Nephron progenitor cell (in vitro differentiated cells): ENCODE data around the gene SLC17A8.

Experiments
- DNase-seq: peaks from one replicate; pipeline ENCODE4 v3.0.0; 2021
- H3K27ac Mint-ChIP-seq: 2 replicates; pipeline ENCODE4 v1.8.0; 2021; ENCODE audit warnings: mild to moderate bottlenecking, moderate library complexity, mixed read lengths
- H3K27me3 Mint-ChIP-seq: 2 replicates; pipeline ENCODE4 v1.8.0; 2021; ENCODE audit warnings: mild to moderate bottlenecking, low read depth, mixed read lengths; ENCODE audit not compliant: poor library complexity
- H3K36me3 Mint-ChIP-seq: 2 replicates; pipeline ENCODE4 v1.8.0; 2021; ENCODE audit warnings: low read depth, mixed read lengths
- H3K4me1 Mint-ChIP-seq: 2 replicates; pipeline ENCODE4 v1.8.0; 2021; ENCODE audit warnings: mixed read lengths
- H3K4me3 Mint-ChIP-seq: 2 replicates; pipeline ENCODE4 v1.8.0; 2021; ENCODE audit warnings: mild to moderate bottlenecking, moderate library complexity, mixed read lengths
- H3K9me3 Mint-ChIP-seq: 2 replicates; pipeline ENCODE4 v1.8.0; 2021; ENCODE audit warnings: mild to moderate bottlenecking, moderate library complexity, mixed read lengths
- CTCF ChIP-seq: fragments of 200-600 bp; sonication (generic); IDR thresholded peaks from 2 replicates; pipeline ENCODE4 v1.5.0; 2021; ENCODE audit warnings: antibody characterized with exemption

SLC17A8 gene

DNA sequence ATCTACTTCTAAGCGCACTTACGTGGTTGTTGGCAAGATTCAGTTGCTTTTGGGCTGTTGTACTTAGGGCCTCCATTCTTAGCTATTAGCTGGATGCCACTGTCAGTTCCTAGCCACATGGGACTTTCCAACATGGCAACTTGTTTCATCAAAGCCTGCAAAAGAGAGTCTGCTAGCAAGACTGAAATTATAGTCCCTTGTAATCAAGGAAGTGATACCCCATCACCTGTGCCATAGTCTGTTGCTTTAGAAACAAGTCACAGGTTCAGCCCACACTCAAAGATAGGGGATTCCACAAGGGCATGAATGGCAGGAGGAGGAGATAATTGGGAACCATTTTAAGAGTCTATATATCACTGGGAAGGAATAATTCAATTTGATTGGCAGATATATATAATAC lies 27.1 kb upstream of the SLC17A8 start:
- TF ChIP-seq CTCF: no peak
- no peaks in the 10 kb centered on the region for H3K27me3 Mint-ChIP-seq

DNA sequence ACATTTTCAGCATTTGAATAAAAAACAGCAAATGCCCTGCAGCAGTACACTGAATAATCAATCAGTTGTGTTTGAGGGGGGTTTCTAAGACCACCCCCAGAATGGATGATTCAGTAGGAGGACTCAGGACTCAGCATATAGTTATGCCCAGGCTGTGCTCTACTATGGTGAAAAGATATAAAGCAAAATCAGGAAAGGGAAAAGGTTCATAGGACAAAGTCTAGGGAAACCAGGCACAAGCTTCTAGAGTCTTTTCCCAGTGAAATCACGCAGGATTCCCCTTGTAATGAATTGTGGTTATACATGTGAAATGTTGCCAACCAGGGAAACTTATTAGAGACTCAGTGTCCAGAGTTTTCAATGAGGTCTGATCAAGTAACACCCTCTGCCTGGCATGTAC lies 25.0 kb upstream of the SLC17A8 start:
- no peak for DNase-seq
- Mint-ChIP-seq H3K9me3 (no peaks in the 10 kb centered on the region), H3K27me3 (no peaks in the 10 kb centered on the region), H3K36me3 (peaks cover 68% of the 10 kb centered on the region), H3K4me1 (no peaks in the 10 kb centered on the region), H3K27ac (no peak overlapping the region), H3K4me3 (no peak overlapping the region)
- no peak for TF ChIP-seq CTCF

More for the DNA sequence above, 27.1 kb upstream of the SLC17A8 start:
- Mint-ChIP-seq H3K36me3 (peaks cover 54% of the 10 kb centered on the region), H3K9me3 (no peaks in the 10 kb centered on the region), H3K27ac (no peak overlapping the region), H3K4me1 (no peaks in the 10 kb centered on the region), H3K4me3 (no peak overlapping the region)
- DNase-seq: no peak

- Mint-ChIP-seq H3K4me3 (no peak overlapping the region), H3K27me3 (no peaks in the 10 kb centered on the region), H3K27ac (no peak overlapping the region), H3K4me1 (no peaks in the 10 kb centered on the region), H3K36me3 (peaks cover 70% of the 10 kb centered on the region), H3K9me3 (no peaks in the 10 kb centered on the region)
- TF ChIP-seq CTCF: no peak
- no peak for DNase-seq
These were observed 24.0 kb upstream of the SLC17A8 start for GRCh38 chr12:100332852-100333251.

- Mint-ChIP-seq H3K9me3 (peaks cover under 1% of the 10 kb centered on the region), H3K36me3 (peaks cover 49% of the 10 kb centered on the region), H3K27ac (no peak overlapping the region), H3K27me3 (no peaks in the 10 kb centered on the region), H3K4me3 (no peak overlapping the region), H3K4me1 (no peaks in the 10 kb centered on the region)
- TF ChIP-seq CTCF: no peak
- DNase-seq: no peak
These were observed 19.6 kb upstream of the SLC17A8 start for GRCh38 chr12:100337299-100337698.

DNA sequence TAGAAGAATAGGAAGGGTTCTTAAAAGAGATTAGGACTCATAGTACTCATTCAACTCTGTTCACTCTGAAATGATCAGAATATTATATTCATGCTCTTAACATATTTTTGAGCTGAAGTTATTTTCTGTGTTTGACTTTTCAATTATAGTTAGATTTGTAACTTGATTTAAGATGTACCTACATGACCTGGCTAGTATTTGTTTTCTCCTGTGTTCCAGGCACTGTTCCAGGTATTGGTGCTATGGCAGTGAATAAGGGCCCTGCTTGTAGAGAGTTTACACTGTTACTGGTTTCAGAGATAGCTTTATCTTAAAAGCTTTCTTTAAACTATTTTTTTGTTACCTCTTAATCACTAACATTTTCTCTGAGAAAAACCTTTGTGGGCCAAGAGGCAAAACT lies 19.1 kb upstream of the SLC17A8 start:
- Mint-ChIP-seq H3K4me1 (no peaks in the 10 kb centered on the region), H3K36me3 (peaks cover 51% of the 10 kb centered on the region)
- DNase-seq: no peak

More for the DNA sequence above, 19.1 kb upstream of the SLC17A8 start:
- no peak overlapping the region for H3K27ac Mint-ChIP-seq
- no peak overlapping the region for H3K4me3 Mint-ChIP-seq
- TF ChIP-seq CTCF: no peak
- H3K27me3 Mint-ChIP-seq: no peaks in the 10 kb centered on the region
- peaks cover 3% of the 10 kb centered on the region for H3K9me3 Mint-ChIP-seq
